NCI-H748 treated with DMSO at 0.1 percent for 48 hours (cell line): ENCODE measurements around the gene TPP2.

Source experiments
- DNase-seq: peaks from one replicate; lab custom pipeline; 2025; lab: John Stamatoyannopoulos, UW

The TPP2 gene

GRCh38 chr13:102657630-102658029, 60.8 kb downstream of the TPP2 start:
- DNase-seq = no peak

- DNase-seq = no peak
Observed at GRCh38 chr13:102658660-102659059, 61.9 kb downstream of the TPP2 start.

- no peak for DNase-seq
Observed at GRCh38 chr13:102659168-102659713, 62.5 kb downstream of the TPP2 start.

- DNase-seq = no peak
Observed at GRCh38 chr13:102667023-102667422, 70.2 kb downstream of the TPP2 start.

- no peak for DNase-seq
Observed at GRCh38 chr13:102667911-102668310, 71.1 kb downstream of the TPP2 start.

GRCh38 chr13:102670130-102670529, 73.3 kb downstream of the TPP2 start:
- no peak for DNase-seq

- no peak for DNase-seq
Observed at GRCh38 chr13:102675115-102675514, 78.3 kb downstream of the TPP2 start.

GRCh38 chr13:102677122-102677521, 80.3 kb downstream of the TPP2 start:
- no peak for DNase-seq

- no peak for DNase-seq
Observed at GRCh38 chr13:102678339-102679107, 81.7 kb downstream of the TPP2 start.

GRCh38 chr13:102679449-102680132, 82.8 kb downstream of the TPP2 start:
- no peak for DNase-seq

GRCh38 chr13:102680133-102680717, 83.4 kb downstream of the TPP2 start:
- no peak for DNase-seq

- no peak for DNase-seq
Observed at GRCh38 chr13:102680842-102681740, 84.3 kb downstream of the TPP2 start.

GRCh38 chr13:102682211-102682610, 85.4 kb downstream of the TPP2 start:
- no peak for DNase-seq

GRCh38 chr13:102682727-102683126, 85.9 kb downstream of the TPP2 start:
- DNase-seq = no peak

GRCh38 chr13:102683637-102684036, 86.9 kb downstream of the TPP2 start:
- no peak for DNase-seq

GRCh38 chr13:102686024-102686423, 89.2 kb downstream of the TPP2 start:
- DNase-seq = no peak

GRCh38 chr13:102687520-102687919, 90.7 kb downstream of the TPP2 start:
- no peak for DNase-seq

GRCh38 chr13:102688306-102688973, 91.7 kb downstream of the TPP2 start:
- DNase-seq = no peak

GRCh38 chr13:102690883-102691282, 94.1 kb downstream of the TPP2 start:
- no peak for DNase-seq

GRCh38 chr13:102692491-102692826, 95.7 kb downstream of the TPP2 start:
- DNase-seq = no peak

GRCh38 chr13:102693250-102693649, 96.5 kb downstream of the TPP2 start:
- no peak for DNase-seq
